ENCODE data around the gene TET3. TPM values are rescaled to one million over a fixed set of nuclear protein-coding genes. Genes with fewer than 3 reads are reported as not detected.

Gene TET3
- total RNA-seq, 2 experiments from 2014 or later = 12.7 to 13.7 TPM

DNA sequence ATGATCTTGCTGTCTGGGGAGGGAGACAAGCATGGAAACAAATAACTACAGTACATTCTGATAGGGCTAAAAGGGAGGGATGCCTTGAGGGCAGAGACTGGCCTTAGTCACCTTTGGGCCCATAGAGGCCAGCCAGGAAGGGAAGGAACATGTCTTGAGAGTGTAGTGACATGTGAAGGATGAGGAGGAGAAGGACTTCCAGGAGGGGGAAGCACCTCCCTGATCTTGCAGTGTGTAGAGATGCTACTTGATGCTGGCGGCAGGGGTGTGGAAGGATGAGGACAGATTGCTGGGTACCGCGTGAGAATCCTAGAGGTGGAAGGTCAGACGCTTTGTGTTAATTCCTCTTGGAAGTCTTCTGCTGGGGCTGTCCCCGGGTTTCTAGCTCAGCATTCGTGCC is 13.1 kb downstream of the TET3 start:
- CTCF ChIA-PET = interaction anchor here (1.5 kb wide), 1 partner anchor 171 kb away, joined by 3 read pairs; no protein-coding TSS in a partner anchor
- H3K4me3 Mint-ChIP-seq = no peak overlapping the region
- peaks cover 4% of the 10 kb centered on the region for H3K27me3 Mint-ChIP-seq
- DNase-seq = no peak
- no peaks in the 10 kb centered on the region for H3K9me3 Mint-ChIP-seq (ENCODE audit: low read depth)
- H3K36me3 Mint-ChIP-seq = peaks cover 9% of the 10 kb centered on the region
- H3K27ac Mint-ChIP-seq = no peak overlapping the region
- no peak for ATAC-seq
- peaks cover 28% of the 10 kb centered on the region for H3K4me1 Mint-ChIP-seq

GRCh38 chr2:73998451-73998850 is 13.7 kb downstream of the TET3 start:
- H3K36me3 Mint-ChIP-seq = peaks cover 5% of the 10 kb centered on the region
- CTCF ChIA-PET = interaction anchor here (1.5 kb wide), 1 partner anchor 172 kb away, joined by 3 read pairs; no protein-coding TSS in a partner anchor

GRCh38 chr2:73998933-73999332 is 14.2 kb downstream of the TET3 start:
- H3K4me3 Mint-ChIP-seq = no peak overlapping the region
- H3K9me3 Mint-ChIP-seq (ENCODE audit: low read depth) = no peaks in the 10 kb centered on the region
- H3K27ac Mint-ChIP-seq = no peak overlapping the region
- peaks cover 4% of the 10 kb centered on the region for H3K27me3 Mint-ChIP-seq
- peaks cover 1% of the 10 kb centered on the region for H3K36me3 Mint-ChIP-seq
- ATAC-seq (no peak), DNase-seq (no peak)
- CTCF ChIA-PET = interaction anchor here (1.5 kb wide), 1 partner anchor 172 kb away, joined by 3 read pairs; no protein-coding TSS in a partner anchor
- H3K4me1 Mint-ChIP-seq = peaks cover 24% of the 10 kb centered on the region

More at GRCh38 chr2:73998451-73998850, 13.7 kb downstream of the TET3 start:
- Mint-ChIP-seq H3K9me3 (ENCODE audit: low read depth) (no peaks in the 10 kb centered on the region), H3K4me1 (peaks cover 29% of the 10 kb centered on the region), H3K27me3 (peaks cover 4% of the 10 kb centered on the region), H3K27ac (no peak overlapping the region), H3K4me3 (no peak overlapping the region)
- no peak for ATAC-seq
- no peak for DNase-seq

- Mint-ChIP-seq H3K4me3 (no peak overlapping the region), H3K4me1 (peaks cover 19% of the 10 kb centered on the region), H3K36me3 (peaks cover 1% of the 10 kb centered on the region), H3K9me3 (ENCODE audit: low read depth) (no peaks in the 10 kb centered on the region), H3K27ac (no peak overlapping the region), H3K27me3 (peaks cover 4% of the 10 kb centered on the region)
- no peak for ATAC-seq
- CTCF ChIA-PET = interaction anchor here (1.1 to 1.9 kb wide), 6 partner anchors 13 to 179 kb away, joined by 3 to 12 read pairs (median 4); partner anchors contain the start of genes BOLA3 and MOB1A
- no peak for DNase-seq
Measured at GRCh38 chr2:73999881-74000597, 15.3 kb downstream of the TET3 start.

GRCh38 chr2:74000666-74001065 is 16.0 kb downstream of the TET3 start:
- H3K27me3 Mint-ChIP-seq = peaks cover 4% of the 10 kb centered on the region
- CTCF ChIA-PET = interaction anchor here (0.9 to 1.9 kb wide), 8 partner anchors 13 to 178 kb away, joined by 3 to 12 read pairs (median 4); partner anchors contain the start of genes BOLA3 and MOB1A
- no peaks in the 10 kb centered on the region for H3K36me3 Mint-ChIP-seq
- peaks cover 19% of the 10 kb centered on the region for H3K4me1 Mint-ChIP-seq
- ATAC-seq (no peak), DNase-seq (no peak)
- H3K4me3 Mint-ChIP-seq = no peak overlapping the region
- no peaks in the 10 kb centered on the region for H3K9me3 Mint-ChIP-seq (ENCODE audit: low read depth)
- no peak overlapping the region for H3K27ac Mint-ChIP-seq

DNA sequence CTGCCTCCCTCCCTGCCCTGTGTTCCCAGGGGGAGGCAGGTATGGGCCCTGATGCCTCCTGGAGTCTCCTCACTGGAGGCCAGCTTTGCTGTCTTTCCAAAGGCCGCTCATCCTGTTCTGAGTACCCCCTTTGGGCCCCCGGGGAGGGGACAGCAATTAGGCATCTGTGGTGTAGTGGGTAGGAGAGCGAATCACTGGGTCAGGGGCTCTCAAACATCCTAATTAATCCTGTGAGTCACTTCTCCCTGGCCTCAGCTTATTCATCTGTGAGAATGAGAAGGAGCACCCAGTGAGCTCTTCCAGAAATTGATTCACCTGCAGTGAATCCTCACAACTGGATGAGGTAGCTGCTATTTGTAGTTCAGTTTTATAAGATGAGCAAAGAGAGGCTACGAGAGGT is 16.4 kb downstream of the TET3 start:
- Mint-ChIP-seq H3K9me3 (ENCODE audit: low read depth) (no peaks in the 10 kb centered on the region), H3K27ac (no peak overlapping the region), H3K27me3 (peaks cover 4% of the 10 kb centered on the region), H3K36me3 (peaks cover 2% of the 10 kb centered on the region), H3K4me1 (peaks cover 19% of the 10 kb centered on the region), H3K4me3 (no peak overlapping the region)
- DNase-seq (no peak), ATAC-seq (no peak)
- CTCF ChIA-PET = interaction anchor here (0.8 to 1.9 kb wide), 7 partner anchors 14 to 178 kb away, joined by 3 to 12 read pairs (median 4); partner anchors contain the start of genes BOLA3 and MOB1A

DNA sequence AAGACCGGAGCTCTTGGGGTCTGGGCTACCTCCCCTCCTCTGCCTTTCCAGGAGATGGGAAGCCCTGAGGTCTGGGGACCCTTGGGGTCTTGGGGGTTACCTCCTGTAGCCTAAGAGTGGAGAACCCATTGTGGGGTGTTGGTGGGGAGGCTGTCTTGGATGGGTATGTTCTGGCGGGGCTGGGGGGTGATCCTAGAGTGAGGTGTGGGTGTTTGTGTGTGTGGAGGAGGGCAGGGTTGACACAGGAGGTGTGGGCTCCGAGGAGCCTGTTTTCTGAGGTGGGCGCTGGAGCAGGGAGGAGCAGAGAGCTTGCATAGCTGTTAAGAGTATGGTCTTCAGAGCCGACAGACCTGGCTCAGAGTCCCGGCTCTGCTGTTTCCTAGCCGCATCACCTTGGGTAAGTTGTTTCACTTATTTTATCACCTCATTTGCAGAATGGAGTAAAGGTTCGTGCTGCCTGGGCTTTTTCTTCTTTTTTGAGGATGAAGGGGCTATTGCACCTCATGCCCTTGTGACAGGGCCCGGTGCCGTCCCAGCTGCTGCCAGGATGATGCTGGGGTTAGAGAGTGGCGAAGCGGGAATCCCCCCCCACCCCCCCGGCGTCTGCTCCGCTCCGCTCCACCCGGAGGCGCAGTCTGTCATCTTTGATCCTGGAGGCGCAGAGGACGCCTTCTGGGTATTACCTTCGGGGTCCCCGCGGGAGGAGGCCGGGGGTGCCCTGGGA is 17.2 kb downstream of the TET3 start:
- H3K4me3 Mint-ChIP-seq = peak overlapping the region; percentile 52
- no peak for DNase-seq
- H3K9me3 Mint-ChIP-seq (ENCODE audit: low read depth) = no peaks in the 10 kb centered on the region
- ATAC-seq = peak; percentile 0
- CTCF ChIA-PET = interaction anchor here (0.5 to 2.5 kb wide), 13 partner anchors 8 to 241 kb away, joined by 3 to 12 read pairs (median 3); partner anchors contain the start of gene STAMBP
- peaks cover 2% of the 10 kb centered on the region for H3K36me3 Mint-ChIP-seq
- H3K4me1 Mint-ChIP-seq = peaks cover 19% of the 10 kb centered on the region
- no peak overlapping the region for H3K27ac Mint-ChIP-seq
- H3K27me3 Mint-ChIP-seq = peaks cover 4% of the 10 kb centered on the region

DNA sequence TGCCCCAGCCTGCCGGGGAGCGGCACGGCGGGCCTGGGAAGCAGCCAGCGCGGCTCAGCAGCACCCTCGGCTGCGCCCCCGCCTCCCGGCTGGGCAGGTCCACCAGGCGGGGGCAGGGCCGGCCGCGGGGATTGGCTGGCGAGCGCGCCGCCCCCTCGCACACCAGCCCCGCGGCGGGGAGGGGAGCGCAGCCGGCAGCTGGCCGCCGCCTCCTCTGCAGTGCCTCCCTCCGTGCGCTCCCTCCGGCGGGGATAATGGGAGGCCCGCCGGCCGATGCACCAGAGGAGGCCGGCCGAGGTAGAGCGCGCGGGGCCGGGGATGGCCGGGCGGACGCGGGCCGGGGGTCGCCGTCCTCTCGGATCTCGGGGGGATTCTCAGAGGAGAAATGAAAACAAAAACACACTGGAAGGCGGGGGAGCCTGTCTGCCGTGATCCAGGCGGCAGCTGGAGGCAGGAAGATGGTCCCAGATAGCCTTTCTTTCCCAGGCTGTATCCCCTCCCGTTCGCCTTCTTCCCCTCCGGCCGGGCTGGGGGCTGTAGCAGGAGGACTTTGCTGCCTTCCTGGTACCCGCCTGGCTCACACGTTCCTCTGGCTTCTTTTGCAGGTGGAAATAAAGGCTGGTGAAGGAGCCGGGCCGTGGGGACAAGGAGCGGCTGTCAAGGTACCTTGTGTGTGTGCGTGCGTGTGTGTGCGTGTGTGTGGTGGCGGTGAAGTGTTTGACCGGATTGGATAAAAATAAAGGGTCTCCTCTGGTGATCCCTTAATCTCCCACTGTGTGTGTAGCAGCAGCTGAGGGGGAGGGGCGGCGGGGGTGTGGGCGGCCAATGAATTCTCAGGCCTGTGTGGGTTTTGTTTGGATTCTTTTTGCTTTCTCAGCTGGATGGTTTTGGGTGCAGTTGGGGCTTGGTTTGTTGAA is 18.1 kb downstream of the TET3 start:
- Mint-ChIP-seq H3K4me3 (peak overlapping the region; percentile 72), H3K9me3 (ENCODE audit: low read depth) (no peaks in the 10 kb centered on the region), H3K27me3 (peaks cover 4% of the 10 kb centered on the region), H3K27ac (no peak overlapping the region), H3K4me1 (peaks cover 19% of the 10 kb centered on the region), H3K36me3 (peaks cover 2% of the 10 kb centered on the region)
- ATAC-seq (peak; percentile 99), DNase-seq (peak; percentile 81)
- CTCF ChIA-PET = interaction anchor here (0.5 to 2.5 kb wide), 12 partner anchors 9 to 241 kb away, joined by 3 to 10 read pairs (median 3); partner anchors contain the start of gene STAMBP

GRCh38 chr2:74003494-74004211 is 18.9 kb downstream of the TET3 start:
- Mint-ChIP-seq H3K27ac (no peak overlapping the region), H3K4me3 (peak overlapping the region; percentile 72), H3K4me1 (peaks cover 15% of the 10 kb centered on the region), H3K27me3 (peaks cover 4% of the 10 kb centered on the region), H3K9me3 (ENCODE audit: low read depth) (no peaks in the 10 kb centered on the region), H3K36me3 (peaks cover 2% of the 10 kb centered on the region)
- ATAC-seq (no peak), DNase-seq (peak; percentile 37)
- CTCF ChIA-PET = interaction anchor here (0.9 to 2.5 kb wide), 5 partner anchors 18 to 180 kb away, joined by 3 to 10 read pairs (median 3); partner anchors contain the start of gene STAMBP

GRCh38 chr2:74004212-74005182 is 19.8 kb downstream of the TET3 start:
- H3K4me1 Mint-ChIP-seq = peaks cover 15% of the 10 kb centered on the region
- no peak overlapping the region for H3K27ac Mint-ChIP-seq
- no peaks in the 10 kb centered on the region for H3K9me3 Mint-ChIP-seq (ENCODE audit: low read depth)
- DNase-seq = peak; percentile 18
- CTCF ChIA-PET = interaction anchor here (1.2 to 2.5 kb wide), 3 partner anchors 177 to 181 kb away, joined by 4 to 10 read pairs (median 6); partner anchors contain the start of gene STAMBP
- H3K4me3 Mint-ChIP-seq = no peak overlapping the region
- H3K36me3 Mint-ChIP-seq = peaks cover 2% of the 10 kb centered on the region
- peaks cover 4% of the 10 kb centered on the region for H3K27me3 Mint-ChIP-seq
- no peak for ATAC-seq

- H3K4me1 Mint-ChIP-seq = peaks cover 15% of the 10 kb centered on the region
- CTCF ChIA-PET = no interaction called here
- peaks cover 4% of the 10 kb centered on the region for H3K27me3 Mint-ChIP-seq
Measured at GRCh38 chr2:74005786-74006185, 21.1 kb downstream of the TET3 start.

More at GRCh38 chr2:74005786-74006185, 21.1 kb downstream of the TET3 start:
- peaks cover 2% of the 10 kb centered on the region for H3K36me3 Mint-ChIP-seq
- H3K27ac Mint-ChIP-seq = no peak overlapping the region
- H3K4me3 Mint-ChIP-seq = no peak overlapping the region
- ATAC-seq (no peak), DNase-seq (no peak)
- H3K9me3 Mint-ChIP-seq (ENCODE audit: low read depth) = no peaks in the 10 kb centered on the region
